ENCODE results near the gene CA5B. TPM values are rescaled to one million over a fixed set of nuclear protein-coding genes. Genes with fewer than 3 reads are reported as not detected.
"Not testable (repeated sequence)": the region's sequence is repeated elsewhere in the genome, so short reads cannot be mapped to it uniquely, and the experiment has no call there.

The CA5B gene
- total RNA-seq, 1 donor: 6.9 TPM

- peak overlapping the region; percentile 35 for H2AFZ ChIP-seq (ENCODE audit: low read length)
- peak overlapping the region; percentile 76 for H3K4me2 ChIP-seq (ENCODE audit: insufficient read depth, low read length)
- no peak for DNase-seq (ENCODE audit: insufficient read length, low spot score, missing footprints)
Observed at GRCh38 chrX:15737190-15737958, 696 bp upstream of the CA5B start.

GRCh38 chrX:15739886-15740285 is 1.8 kb downstream of the CA5B start:
- Histone ChIP-seq H3K27me3 (ENCODE audit: insufficient read depth, low read length) (no peaks in the 10 kb centered on the region), H3K36me3 (ENCODE audit: insufficient read depth, low read length) (no peaks in the 10 kb centered on the region), H3K79me2 (ENCODE audit: insufficient read depth, low read length) (no peaks in the 10 kb centered on the region), H3K4me2 (ENCODE audit: insufficient read depth, low read length) (no peak overlapping the region), H4K20me1 (ENCODE audit: insufficient read depth, low read length) (peaks cover 7% of the 10 kb centered on the region), H3K4me1 (ENCODE audit: insufficient read depth, low read length) (peaks cover 7% of the 10 kb centered on the region), H3K9me3 (ENCODE audit: low read depth, low read length) (no peaks in the 10 kb centered on the region), H3K27ac (ENCODE audit: low read depth, low read length) (no peak overlapping the region), H2AFZ (ENCODE audit: low read length) (no peak overlapping the region), H3K4me3 (ENCODE audit: insufficient read depth, low read length) (no peak overlapping the region)
- no peak for DNase-seq (ENCODE audit: insufficient read length, low spot score, missing footprints)
- no peak for TF ChIP-seq CTCF (IDR thresholded peaks at IDR 0.05; ENCODE audit: extremely low read depth, low read depth, low read length)

More at GRCh38 chrX:15737190-15737958, 696 bp upstream of the CA5B start:
- H3K36me3 ChIP-seq (ENCODE audit: insufficient read depth, low read length): no peaks in the 10 kb centered on the region
- TF ChIP-seq CTCF (IDR thresholded peaks at IDR 0.05; ENCODE audit: extremely low read depth, low read depth, low read length): no peak
- no peaks in the 10 kb centered on the region for H3K27me3 ChIP-seq (ENCODE audit: insufficient read depth, low read length)
- H3K4me3 ChIP-seq (ENCODE audit: insufficient read depth, low read length): peak overlapping the region; percentile 75
- H3K4me1 ChIP-seq (ENCODE audit: insufficient read depth, low read length): peaks cover 7% of the 10 kb centered on the region
- peaks cover 4% of the 10 kb centered on the region for H4K20me1 ChIP-seq (ENCODE audit: insufficient read depth, low read length)
- H3K27ac ChIP-seq (ENCODE audit: low read depth, low read length): no peak overlapping the region
- H3K9me3 ChIP-seq (ENCODE audit: low read depth, low read length): no peaks in the 10 kb centered on the region
- H3K79me2 ChIP-seq (ENCODE audit: insufficient read depth, low read length): no peaks in the 10 kb centered on the region

- Histone ChIP-seq H3K4me2 (ENCODE audit: insufficient read depth, low read length) (no peak overlapping the region), H3K4me1 (ENCODE audit: insufficient read depth, low read length) (no peaks in the 10 kb centered on the region), H3K4me3 (ENCODE audit: insufficient read depth, low read length) (no peak overlapping the region), H3K36me3 (ENCODE audit: insufficient read depth, low read length) (no peaks in the 10 kb centered on the region), H3K79me2 (ENCODE audit: insufficient read depth, low read length) (no peaks in the 10 kb centered on the region), H3K27me3 (ENCODE audit: insufficient read depth, low read length) (no peaks in the 10 kb centered on the region), H2AFZ (ENCODE audit: low read length) (no peak overlapping the region), H3K27ac (ENCODE audit: low read depth, low read length) (no peak overlapping the region), H3K9me3 (ENCODE audit: low read depth, low read length) (no peaks in the 10 kb centered on the region), H4K20me1 (ENCODE audit: insufficient read depth, low read length) (peaks cover 7% of the 10 kb centered on the region)
- no peak for DNase-seq (ENCODE audit: insufficient read length, low spot score, missing footprints)
- no peak for TF ChIP-seq CTCF (IDR thresholded peaks at IDR 0.05; ENCODE audit: extremely low read depth, low read depth, low read length)
Observed at GRCh38 chrX:15744181-15744867, 6.3 kb downstream of the CA5B start.

GRCh38 chrX:15745179-15745578 is 7.1 kb downstream of the CA5B start:
- no peak overlapping the region for H3K4me3 ChIP-seq (ENCODE audit: insufficient read depth, low read length)
- H3K9me3 ChIP-seq (ENCODE audit: low read depth, low read length): no peaks in the 10 kb centered on the region
- H3K27me3 ChIP-seq (ENCODE audit: insufficient read depth, low read length): no peaks in the 10 kb centered on the region
- H3K36me3 ChIP-seq (ENCODE audit: insufficient read depth, low read length): no peaks in the 10 kb centered on the region
- H4K20me1 ChIP-seq (ENCODE audit: insufficient read depth, low read length): peaks cover 4% of the 10 kb centered on the region
- H3K4me1 ChIP-seq (ENCODE audit: insufficient read depth, low read length): peaks cover 5% of the 10 kb centered on the region
- H3K4me2 ChIP-seq (ENCODE audit: insufficient read depth, low read length): no peak overlapping the region
- H3K27ac ChIP-seq (ENCODE audit: low read depth, low read length): no peak overlapping the region
- DNase-seq (ENCODE audit: insufficient read length, low spot score, missing footprints): no peak
- H3K79me2 ChIP-seq (ENCODE audit: insufficient read depth, low read length): no peaks in the 10 kb centered on the region
- no peak overlapping the region for H2AFZ ChIP-seq (ENCODE audit: low read length)
- no peak for TF ChIP-seq CTCF (IDR thresholded peaks at IDR 0.05; ENCODE audit: extremely low read depth, low read depth, low read length)

GRCh38 chrX:15746651-15747050 is 8.6 kb downstream of the CA5B start:
- peaks cover 19% of the 10 kb centered on the region for H3K4me1 ChIP-seq (ENCODE audit: insufficient read depth, low read length)
- not testable (repeated sequence) for H3K27me3 ChIP-seq (ENCODE audit: insufficient read depth, low read length); H4K20me1 ChIP-seq (ENCODE audit: insufficient read depth, low read length); H3K79me2 ChIP-seq (ENCODE audit: insufficient read depth, low read length); H3K4me2 ChIP-seq (ENCODE audit: insufficient read depth, low read length); DNase-seq (ENCODE audit: insufficient read length, low spot score, missing footprints); H3K27ac ChIP-seq (ENCODE audit: low read depth, low read length); H2AFZ ChIP-seq (ENCODE audit: low read length); H3K4me3 ChIP-seq (ENCODE audit: insufficient read depth, low read length); H3K9me3 ChIP-seq (ENCODE audit: low read depth, low read length); H3K36me3 ChIP-seq (ENCODE audit: insufficient read depth, low read length)

All from osteoblast (primary cell).